Liver (tissue), 3 donors: Measurements from ENCODE around the gene SPATA16.

Experiments
- FOXA1 ChIP-seq: IDR thresholded peaks from 2 replicates; pipeline ENCODE4 v1.6.1; 2016; ENCODE audit warnings: antibody characterized with exemption
- MAX ChIP-seq: IDR thresholded peaks from 2 replicates; pipeline ENCODE4 v1.6.1; 2016; ENCODE audit warnings: antibody characterized with exemption
- NR2F2 ChIP-seq: IDR thresholded peaks from 2 replicates; pipeline ENCODE4 v1.6.1; 2016; ENCODE audit warnings: antibody characterized with exemption
- SP1 ChIP-seq: IDR thresholded peaks from 2 replicates; pipeline ENCODE4 v1.6.1; 2018; ENCODE audit warnings: antibody characterized with exemption, mild to moderate bottlenecking
- TF ChIP-seq, protein P1 (sequence below): fragments of 150-350 bp; IDR thresholded peaks from 2 replicates; pipeline ENCODE4 v1.5.1; 2017; ENCODE audit warnings: improper control_type of control experiment, low read depth, low read length; ENCODE audit not compliant: missing input control
- TF ChIP-seq, protein P2 (sequence below): IDR thresholded peaks from 2 replicates; pipeline ENCODE4 v1.6.1; 2016; ENCODE audit warnings: antibody characterized with exemption
- donor health status: healthy.
- donor health status: healthy.

DNA sequence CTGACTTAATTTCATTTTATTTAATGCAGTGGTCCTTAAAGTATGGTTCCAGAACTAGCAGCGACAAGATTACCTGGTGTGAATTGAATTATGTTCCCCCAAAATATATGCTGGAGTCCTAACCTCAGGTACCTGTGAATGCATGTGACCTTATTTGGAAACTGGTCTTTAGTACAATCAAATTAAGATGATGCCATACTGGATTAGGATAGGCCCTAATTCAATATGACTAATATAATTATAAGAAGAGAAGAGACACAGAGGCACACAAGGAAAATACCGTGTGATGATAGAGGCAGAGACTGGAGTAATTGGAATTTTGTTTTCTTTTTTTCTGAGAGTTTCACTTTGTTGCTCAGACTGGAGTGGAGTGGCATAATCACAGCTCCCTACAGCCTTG is 12.6 kb upstream of the SPATA16 start:
- TF ChIP-seq, protein P1, sequence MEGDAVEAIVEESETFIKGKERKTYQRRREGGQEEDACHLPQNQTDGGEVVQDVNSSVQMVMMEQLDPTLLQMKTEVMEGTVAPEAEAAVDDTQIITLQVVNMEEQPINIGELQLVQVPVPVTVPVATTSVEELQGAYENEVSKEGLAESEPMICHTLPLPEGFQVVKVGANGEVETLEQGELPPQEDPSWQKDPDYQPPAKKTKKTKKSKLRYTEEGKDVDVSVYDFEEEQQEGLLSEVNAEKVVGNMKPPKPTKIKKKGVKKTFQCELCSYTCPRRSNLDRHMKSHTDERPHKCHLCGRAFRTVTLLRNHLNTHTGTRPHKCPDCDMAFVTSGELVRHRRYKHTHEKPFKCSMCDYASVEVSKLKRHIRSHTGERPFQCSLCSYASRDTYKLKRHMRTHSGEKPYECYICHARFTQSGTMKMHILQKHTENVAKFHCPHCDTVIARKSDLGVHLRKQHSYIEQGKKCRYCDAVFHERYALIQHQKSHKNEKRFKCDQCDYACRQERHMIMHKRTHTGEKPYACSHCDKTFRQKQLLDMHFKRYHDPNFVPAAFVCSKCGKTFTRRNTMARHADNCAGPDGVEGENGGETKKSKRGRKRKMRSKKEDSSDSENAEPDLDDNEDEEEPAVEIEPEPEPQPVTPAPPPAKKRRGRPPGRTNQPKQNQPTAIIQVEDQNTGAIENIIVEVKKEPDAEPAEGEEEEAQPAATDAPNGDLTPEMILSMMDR: no peak
- TF ChIP-seq, protein P2, sequence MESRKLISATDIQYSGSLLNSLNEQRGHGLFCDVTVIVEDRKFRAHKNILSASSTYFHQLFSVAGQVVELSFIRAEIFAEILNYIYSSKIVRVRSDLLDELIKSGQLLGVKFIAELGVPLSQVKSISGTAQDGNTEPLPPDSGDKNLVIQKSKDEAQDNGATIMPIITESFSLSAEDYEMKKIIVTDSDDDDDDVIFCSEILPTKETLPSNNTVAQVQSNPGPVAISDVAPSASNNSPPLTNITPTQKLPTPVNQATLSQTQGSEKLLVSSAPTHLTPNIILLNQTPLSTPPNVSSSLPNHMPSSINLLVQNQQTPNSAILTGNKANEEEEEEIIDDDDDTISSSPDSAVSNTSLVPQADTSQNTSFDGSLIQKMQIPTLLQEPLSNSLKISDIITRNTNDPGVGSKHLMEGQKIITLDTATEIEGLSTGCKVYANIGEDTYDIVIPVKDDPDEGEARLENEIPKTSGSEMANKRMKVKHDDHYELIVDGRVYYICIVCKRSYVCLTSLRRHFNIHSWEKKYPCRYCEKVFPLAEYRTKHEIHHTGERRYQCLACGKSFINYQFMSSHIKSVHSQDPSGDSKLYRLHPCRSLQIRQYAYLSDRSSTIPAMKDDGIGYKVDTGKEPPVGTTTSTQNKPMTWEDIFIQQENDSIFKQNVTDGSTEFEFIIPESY: no peak
- no peak for TF ChIP-seq FOXA1
- TF ChIP-seq SP1: no peak
- no peak for TF ChIP-seq NR2F2
- TF ChIP-seq MAX: no peak
